ENCODE data around the gene TTC21B.

TTC21B gene

DNA sequence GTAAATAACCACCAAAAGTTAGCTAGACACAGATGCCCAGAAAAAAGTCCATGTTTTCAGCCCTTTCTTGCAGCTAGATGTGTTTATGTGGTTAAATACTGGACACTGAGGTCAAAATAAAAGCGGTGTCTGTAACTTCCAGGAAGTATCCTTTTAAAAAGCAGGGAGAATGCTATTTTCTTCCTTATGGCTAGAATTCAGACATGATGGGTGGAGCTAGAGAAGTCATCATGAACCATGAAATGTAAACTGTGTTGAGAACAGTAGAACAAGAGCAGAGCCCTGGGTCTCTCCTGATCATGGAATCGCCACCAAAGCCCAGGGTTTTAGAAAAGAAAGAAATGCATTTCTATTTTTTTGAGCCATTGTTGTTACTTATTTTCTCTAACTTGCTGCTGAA, 118.2 kb downstream of the TTC21B start:
- no peak for DNase-seq (ENCODE audit: low read depth)

DNA sequence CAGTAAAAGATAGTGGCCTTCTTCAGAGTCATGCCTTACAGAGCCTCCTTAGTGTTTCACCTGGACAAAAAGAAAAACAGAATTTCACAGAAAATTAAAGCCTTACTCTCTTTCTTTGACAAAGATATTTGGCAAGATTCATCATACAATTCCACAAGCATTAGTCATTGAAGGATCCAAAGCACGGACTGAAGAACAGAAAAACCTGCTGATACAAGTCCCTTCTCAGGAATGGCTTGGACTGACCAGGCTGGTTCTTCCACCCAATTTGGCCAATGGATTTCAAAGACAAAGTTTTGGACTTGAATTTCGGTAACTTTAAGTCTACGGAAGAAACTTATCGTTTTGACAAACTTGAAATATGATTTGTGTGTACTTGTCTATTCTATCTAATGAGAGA, 120.4 kb downstream of the TTC21B start:
- no peak for DNase-seq (ENCODE audit: low read depth)

DNA sequence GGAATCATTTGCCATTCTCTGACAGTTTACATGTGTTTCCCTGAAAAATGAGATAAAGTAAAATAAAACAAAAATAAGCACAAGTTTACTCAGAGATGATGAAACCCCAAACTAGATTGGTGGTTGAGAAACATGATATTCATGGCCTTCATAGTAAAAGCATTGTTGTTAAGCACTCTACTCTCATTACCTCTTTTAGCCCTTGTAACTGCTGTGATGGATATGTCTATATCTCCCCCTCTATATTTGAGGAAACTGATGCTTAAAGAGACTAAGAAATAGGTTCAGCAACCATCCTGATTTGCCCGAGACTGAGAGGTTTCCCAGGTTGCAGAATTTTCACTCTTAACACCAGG, 125.7 kb downstream of the TTC21B start:
- no peak for DNase-seq (ENCODE audit: low read depth)

DNA sequence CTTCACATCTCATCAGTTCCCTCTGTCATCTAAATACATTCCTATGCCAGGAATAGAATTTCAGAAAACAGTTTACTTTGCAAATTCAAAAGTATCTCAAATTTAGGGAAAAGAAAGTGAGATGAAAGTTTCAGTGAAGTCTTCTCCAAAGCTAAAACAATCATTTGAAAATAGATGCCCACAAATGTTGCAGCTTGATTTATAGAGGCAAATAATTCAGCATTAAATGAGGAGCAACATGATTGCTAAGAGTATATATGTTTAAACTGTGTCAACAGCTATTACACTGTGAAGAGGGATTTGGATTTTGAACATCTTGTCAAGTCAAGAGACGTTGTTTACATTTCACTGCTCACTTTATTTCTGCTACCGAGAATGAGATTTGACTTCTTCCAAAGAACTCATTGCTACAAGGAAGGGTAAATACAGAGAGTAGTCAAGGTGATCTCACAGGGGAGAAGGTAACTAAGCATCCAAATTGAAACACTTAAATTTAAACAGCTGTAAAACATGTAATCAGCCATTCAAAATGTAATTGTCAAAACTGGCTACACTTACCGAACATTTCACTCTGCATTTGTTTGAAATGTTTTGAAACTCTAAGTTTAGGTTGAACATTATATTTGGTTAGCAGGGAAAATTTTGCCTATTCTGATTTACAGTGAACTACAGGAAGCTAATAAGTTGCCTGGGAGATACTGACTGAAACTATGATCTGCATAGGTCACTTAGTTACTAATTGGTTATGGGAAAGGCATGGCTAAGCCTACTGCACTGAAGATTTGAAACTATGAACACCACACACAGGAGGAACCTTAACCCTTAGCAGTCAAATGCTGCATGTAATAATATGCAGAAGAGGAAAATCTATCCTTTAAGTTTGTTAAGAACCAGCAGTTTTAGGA, 126.3 kb downstream of the TTC21B start:
- DNase-seq (ENCODE audit: low read depth): no peak

DNA sequence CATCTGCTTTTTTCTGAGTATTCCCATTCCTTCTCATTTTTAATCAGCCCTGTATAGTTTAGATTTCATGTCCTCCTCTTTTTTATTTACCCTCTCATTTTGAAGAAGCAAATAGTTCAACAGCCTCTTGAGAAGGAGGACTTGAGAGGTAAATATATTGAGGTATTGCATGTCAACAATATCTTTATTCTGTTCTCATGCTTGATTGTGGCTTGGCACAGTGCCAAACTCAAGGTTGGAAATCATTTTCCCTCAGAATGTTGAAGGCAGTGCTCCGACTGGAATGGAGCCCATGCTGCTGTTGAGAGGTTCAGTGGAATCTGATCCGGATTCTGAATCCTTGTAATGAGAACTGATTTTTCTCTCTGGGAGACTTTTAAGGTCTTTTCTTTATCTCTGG, 128.5 kb downstream of the TTC21B start:
- DNase-seq (ENCODE audit: low read depth): no peak

Data from stimulated activated CD8-positive, alpha-beta memory T cell treated with anti-CD3 and anti-CD28 coated beads, Interleukin-15, amount 100 ng/mL, for 1 hour (primary cell).